Stimulated activated CD8-positive, alpha-beta memory T cell treated with anti-CD3 and anti-CD28 coated beads, Interleukin-4, amount 100 ng/mL, for 48 hours (primary cell): ENCODE results near the gene PXN.

Experiments used
- DNase-seq: peaks from one replicate; pipeline ENCODE4 v3.0.0-alpha.2; 2020

PXN gene

GRCh38 chr12:120265473-120266179 is at the start of gene PXN:
TSS of gene PXN (minus strand) at chr12:120265730. CDS start at chr12:120265629, 101 bp downstream.
- DNase-seq: peak; percentile 93

GRCh38 chr12:120314220-120314619 is 48.7 kb upstream of the PXN start:
- no peak for DNase-seq

DNA sequence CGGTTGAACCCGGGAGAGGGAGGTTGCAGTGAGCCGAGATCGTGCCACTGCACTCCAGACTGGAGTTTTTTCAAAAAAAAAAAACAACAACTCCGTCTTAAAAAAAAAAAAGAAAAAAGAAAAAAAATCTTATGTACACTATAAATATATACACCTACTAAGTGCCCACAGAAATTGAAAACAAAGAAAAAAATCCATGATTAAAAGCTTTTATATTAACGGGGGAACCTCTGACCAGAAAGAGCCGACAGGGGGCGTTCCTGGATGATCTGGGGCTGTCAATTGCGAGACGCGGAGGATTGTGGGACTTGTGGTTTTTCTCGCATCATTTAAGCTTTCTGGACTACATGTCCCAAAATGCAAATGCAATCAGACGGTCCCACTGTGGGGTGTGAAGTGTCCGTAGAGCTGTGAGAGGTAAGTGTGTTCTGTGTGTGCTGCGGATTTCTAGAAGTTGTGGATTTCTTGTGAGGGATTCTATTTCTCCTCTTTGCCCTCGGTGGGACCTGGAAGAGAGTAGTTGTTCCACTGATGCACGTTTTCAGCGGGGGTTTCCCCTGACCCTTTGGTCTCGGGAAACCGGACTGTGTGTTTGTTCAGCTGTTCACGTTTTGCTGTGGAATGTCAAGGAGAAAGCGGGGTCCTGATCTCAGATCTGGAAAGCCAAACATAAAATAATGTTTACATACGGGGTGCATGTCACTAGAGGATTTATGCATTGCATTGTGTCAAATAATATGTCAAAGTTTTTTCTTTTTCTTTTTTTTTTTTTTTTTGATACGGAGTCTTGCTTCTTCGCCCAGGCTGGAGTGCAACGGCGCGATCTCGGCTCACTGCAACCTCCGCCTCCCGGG is 36.7 kb upstream of the PXN start, which contains the start of gene SIRT4:
TSS of gene SIRT4 (plus strand) at position 360 of the 854 bp plus-strand sequence. CDS start 1,241 bp downstream, outside the sequence.
- peak; percentile 92 for DNase-seq

DNA sequence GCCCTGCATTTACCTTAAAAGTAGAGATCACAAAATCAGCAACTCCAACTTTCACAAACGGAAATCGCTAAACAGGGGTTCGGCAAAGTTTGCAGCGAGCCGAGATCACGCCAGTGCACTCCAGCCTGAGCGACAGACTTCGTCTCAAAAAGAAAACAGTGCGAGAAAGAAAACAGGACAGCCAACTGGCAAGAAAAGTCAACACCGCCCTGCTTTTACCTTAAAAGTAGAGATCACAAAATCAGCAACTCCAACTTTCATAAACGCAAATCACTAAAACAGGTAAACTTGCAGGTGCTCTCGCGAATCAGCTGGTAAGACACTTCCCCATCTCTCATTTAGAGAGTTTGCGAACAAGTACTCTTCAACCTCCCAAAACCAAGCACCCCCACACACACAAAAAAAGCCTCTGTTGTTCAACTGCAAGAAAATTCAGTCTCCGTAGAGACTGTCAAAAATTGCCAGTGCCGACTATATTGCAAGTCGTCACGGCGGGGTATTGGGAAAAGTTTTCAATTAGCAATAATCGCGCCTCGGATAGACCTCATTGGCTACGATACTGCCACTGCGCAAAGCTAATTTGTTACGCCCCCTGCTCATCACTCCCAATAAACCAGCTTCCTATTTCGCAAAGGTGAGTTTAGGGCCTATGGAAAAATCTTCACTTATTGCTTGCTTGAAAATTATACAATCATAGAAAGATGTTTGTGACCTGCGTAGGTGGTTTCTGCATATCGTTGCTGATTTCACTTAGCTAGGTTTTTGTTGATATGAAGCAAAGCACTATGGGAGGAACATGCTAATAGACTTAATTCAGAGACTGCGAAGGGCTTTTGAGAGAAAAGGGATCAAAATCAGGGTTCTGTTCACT is 27.4 kb upstream of the PXN start, which contains the start of gene RNU4-1:
TSS of gene RNU4-1 (minus strand) at position 577 of the 871 bp plus-strand sequence.
- peak; percentile 84 for DNase-seq

DNA sequence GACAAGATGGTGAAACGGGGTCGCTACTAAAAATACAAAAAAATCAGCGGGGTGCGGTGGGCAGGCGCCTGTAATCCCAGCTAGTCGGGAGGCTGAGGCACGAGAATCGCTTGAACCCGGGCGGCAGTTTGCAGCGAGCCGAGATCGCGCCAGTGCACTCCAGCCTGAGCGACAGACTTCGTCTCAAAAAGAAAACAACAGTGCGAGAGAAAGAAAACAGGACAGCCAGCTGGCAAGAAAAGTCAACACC is 26.8 kb upstream of the PXN start:
- no peak for DNase-seq

- peak; percentile 58 for DNase-seq
Measured at GRCh38 chr12:120290609-120291305, 25.2 kb upstream of the PXN start.

GRCh38 chr12:120287491-120287890 is 22.0 kb upstream of the PXN start:
- no peak for DNase-seq

- DNase-seq: no peak
Measured at GRCh38 chr12:120286768-120287490, 21.4 kb upstream of the PXN start.

DNA sequence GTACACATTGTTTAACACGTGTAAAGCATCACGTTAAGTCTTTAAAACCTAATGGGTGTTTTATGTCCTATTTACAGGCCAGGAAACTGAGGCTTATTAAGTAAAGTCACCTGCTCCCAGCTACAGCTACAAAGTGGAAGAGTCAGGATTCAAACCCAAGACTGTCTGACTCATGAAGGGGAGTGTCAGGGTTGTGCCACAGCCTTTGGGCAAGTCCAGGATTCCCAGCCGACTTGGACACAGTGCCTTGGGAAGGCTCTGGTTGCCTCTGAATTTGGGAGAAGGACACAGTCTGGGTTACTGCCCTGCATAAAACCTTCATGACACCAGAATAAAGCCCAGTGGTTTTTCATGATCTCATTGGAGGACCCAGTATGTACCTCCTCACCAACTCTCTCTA is 18.9 kb upstream of the PXN start:
- DNase-seq: no peak

GRCh38 chr12:120283318-120283717 is 17.8 kb upstream of the PXN start:
- no peak for DNase-seq

DNA sequence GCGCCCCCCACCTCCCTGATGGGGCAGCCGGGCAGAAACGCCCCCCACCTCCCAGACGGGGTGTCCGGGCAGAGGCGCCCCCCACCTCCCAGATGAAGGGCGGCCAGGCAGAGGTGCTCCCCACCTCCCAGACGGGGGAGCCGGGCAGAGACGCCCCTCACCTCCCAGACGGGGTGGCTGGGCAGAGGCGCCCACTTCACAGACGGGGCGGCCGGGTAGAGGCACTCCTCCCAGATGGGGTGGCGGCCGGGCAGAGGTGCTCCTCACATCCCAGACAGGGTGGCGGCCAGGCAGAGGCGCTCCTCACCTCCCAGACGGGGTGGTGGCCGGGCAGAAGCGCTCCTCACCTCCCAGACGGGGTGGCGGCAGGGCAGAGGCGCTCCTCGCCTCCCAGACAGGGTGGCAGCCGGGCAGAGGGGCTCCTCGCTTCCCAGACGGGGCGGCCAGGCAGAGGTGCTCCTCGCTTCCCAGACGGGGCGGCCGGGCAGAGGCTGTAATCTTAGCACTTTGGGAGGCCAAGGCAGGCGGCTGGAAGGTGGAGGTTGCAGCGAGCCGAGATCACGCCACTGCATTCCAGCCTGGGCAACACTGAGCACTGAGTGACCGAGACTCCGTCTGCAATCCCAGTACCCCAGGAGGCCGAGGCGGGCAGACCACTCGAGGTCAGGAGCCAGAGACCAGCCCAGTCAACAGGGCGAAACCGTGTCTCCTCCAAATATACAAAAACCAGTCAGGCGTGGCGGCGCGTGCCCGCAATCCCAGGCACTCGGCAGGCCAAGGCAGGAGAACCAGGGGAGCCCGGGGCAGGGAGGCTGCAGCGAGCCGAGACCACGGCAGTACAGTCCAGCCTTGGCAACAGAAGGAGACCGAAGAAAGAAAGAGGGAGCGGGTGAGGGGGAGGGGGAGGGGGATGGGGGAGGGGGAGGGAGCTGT is 12.9 kb upstream of the PXN start:
- no peak for DNase-seq

DNA sequence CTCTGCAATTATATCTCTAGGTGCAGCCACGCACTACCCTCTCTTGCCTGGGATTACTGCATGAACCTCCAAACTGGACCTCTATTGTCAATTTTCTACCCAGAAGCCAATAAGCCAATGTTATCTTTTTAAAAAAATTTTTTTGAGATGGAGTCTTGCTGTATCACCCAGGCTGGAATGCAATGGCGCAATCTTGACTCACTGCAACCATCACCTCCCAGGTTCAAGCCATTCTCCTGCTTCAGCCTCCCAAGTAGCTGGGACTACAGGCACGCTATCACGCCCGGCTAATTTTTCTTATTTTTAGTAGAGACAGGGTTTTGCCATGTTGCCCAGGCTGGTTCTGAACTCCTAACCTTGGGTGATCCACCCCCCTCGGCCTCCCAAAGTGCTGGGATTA is 11.2 kb upstream of the PXN start:
- no peak for DNase-seq

DNA sequence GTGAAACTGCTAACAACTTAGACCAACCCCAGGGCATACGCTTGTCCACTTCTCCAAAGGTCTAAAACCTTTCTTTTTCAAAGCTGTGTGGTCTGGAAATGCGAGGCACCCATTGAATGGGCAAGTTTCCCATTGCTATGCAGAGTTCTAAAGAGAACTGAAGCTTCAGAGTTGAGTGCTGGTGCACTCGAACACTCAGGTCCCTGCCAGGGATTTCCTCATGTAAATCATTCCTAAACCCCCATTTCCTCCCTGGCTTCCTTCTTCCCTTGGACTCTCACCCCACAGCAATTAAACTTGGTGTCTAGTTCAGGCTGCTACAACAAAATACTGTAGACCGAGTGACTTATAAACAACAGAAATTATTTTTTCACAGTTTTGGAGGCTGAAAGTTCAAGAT is 2.2 kb upstream of the PXN start:
- DNase-seq: no peak

- DNase-seq: no peak
Measured at GRCh38 chr12:120266180-120266870, 795 bp upstream of the PXN start.

GRCh38 chr12:120264904-120265472 is 542 bp downstream of the PXN start:
- no peak for DNase-seq

GRCh38 chr12:120264086-120264903 is 1.2 kb downstream of the PXN start:
- peak; percentile 31 for DNase-seq

- DNase-seq: no peak
Measured at GRCh38 chr12:120263748-120264085, 1.8 kb downstream of the PXN start.

DNA sequence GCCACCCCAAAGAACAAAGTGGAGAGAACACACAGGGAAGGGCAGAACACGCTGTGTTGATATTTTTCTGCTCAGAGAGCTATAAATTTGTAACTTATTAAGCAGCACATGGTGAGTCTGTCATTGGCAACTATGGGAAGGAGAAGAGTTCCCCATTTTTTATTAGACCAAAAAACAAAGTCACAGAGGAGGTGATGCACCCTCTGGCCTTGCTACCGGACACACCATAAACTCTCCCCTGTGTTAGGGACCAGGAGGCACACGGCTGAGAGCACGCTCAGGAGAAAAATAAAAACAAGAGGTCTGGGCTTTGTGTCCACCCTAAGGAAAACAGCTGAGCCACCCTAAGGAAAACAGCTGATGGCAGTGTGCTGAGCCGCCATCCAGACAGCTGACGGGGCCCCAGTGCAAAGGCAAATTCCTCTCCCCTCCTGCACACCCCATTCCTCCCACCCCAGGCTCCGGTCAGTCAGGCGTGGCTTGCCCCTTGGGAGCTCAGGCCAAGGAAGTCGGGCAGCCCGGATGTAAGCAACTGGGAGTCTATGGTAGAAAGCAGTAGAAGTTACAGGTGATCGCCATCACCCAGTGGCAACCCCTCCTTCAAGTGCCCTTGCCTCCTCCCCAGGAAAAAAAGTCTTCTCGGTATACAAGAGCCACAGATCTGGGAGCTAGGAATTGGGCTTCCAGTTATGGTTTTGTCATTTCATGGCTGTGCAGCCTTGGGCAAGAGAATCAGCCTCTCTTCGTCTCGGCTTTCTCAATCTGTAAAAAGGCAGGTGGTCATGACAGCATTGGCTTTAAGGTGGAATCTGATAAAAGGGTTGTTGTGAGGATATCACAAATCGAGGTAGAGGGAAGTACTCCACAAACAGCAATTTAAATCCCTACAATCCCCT is 2.4 kb downstream of the PXN start:
- no peak for DNase-seq
